ENCODE measurements around the gene SH3BP2.
"Not testable (repeated sequence)": the region's sequence is repeated elsewhere in the genome, so short reads cannot be mapped to it uniquely, and the experiment has no call there.

The SH3BP2 gene

DNA sequence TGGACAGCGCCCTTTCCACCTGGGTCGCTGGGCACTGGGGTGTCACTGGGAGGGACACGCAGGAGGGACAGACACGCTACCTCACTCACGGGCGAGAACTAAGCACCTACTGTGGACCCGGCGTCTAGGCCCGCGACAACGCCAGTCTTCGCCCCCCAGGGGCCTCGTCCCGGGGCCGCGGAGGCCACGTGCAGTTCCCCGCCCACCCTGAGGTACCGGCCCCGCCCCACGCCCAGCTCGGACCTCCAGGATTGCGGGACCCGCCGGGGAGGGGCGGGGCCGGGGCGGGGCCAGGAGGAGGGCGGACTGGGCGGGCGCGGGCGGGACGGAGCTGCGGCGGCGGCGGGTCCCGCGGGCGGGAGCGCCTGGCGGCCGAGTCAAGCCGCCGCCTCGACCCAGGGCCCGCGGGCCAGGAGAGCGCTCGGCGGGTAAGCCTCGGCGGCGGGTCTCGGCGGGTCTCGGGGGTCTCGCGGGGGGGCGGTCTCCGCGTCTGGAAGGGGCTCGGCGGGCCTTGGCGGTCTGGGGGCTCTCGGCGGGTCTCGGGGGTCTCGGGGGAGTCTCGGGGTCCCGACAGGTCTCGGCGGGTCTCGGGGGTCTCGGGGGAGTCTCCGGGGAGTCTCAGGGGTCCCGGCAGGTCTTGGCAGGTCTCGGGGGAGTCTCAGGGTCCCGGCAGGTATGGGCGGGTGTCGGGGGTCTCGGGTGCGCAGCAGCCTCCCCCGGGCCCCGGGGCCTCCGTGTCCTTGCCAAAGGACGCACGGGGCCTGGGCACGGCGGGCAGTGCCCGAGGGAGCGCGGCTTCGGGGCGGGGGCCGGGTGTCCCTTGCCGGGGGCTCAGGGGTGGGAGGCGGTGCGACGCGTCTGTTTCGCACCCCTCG, at the start of gene SH3BP2:
TSS of gene SH3BP2 (plus strand) at position 375 of the 875 bp plus-strand sequence. CDS start 27,533 bp downstream, outside the sequence.
- no peak for DNase-seq

GRCh38 chr4:2743518-2744445, 49.1 kb upstream of the SH3BP2 start:
- DNase-seq: no peak

GRCh38 chr4:2744576-2745270, 48.2 kb upstream of the SH3BP2 start:
- no peak for DNase-seq

DNA sequence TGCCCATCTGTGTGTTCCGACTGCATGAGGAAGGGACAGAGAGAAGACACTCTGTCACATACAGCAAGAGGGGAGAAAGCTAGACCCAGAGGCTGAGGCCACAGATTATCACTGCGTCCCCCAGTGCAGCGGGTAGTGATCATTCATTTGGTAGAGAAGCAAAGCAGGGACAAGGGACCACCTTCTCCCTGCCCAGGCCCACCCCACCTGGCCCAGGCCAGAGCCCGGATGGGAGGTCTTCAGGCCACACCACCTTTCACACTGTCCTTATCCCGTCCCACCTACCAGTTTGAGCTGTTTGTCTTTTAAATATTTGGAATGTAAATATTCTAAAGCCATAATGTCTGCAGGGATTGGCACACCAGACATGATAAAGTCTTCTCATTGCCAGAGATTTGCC, 47.4 kb upstream of the SH3BP2 start:
- no peak for DNase-seq

GRCh38 chr4:2745981-2746806, 46.7 kb upstream of the SH3BP2 start:
- DNase-seq: no peak

DNA sequence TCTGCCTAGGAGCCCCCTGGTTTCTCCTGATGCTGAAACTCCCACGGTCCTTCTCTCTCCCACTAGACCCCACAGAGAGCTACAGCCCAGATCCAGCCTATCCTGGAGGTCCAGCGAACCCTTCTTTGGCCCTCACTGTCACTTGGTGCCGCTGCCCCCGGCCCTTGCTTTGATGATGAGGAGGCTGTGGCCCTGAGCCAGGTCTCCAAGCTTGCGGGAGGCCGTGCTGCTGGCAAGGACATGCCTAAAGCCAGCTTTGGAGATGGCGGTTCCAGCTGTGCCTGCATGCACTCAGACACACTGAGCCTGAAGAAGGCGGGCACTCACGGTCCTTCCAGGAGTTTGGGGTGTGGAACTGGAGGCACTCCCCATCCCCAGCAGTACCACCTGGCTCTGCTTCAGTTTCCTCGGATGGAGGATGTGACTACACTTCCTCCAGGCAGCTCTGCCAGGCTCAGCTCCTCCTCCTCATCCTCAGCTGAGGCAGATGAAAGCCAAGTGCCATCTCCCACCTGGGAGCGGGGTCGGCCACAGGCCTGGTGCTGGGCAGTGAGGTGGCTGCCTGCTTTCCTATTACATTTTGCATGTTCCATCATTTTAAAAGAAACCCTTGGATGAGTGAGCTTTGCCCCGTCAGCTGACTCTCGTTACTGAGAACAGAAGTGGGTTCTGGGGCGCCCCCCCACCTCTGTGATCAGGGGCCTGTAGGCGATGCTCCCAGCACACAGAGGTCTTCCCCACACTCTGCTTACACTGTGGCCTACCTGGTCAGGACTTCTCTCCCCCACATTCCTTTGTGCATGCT, 45.8 kb upstream of the SH3BP2 start:
- DNase-seq: no peak

- no peak for DNase-seq
Observed at GRCh38 chr4:2750719-2751605, 41.9 kb upstream of the SH3BP2 start.

- DNase-seq: no peak
Observed at GRCh38 chr4:2753436-2753835, 39.4 kb upstream of the SH3BP2 start.

- DNase-seq: no peak
Observed at GRCh38 chr4:2754848-2755819, 37.8 kb upstream of the SH3BP2 start.

- no peak for DNase-seq
Observed at GRCh38 chr4:2755821-2756690, 36.8 kb upstream of the SH3BP2 start, which contains the start of gene TNIP2. TSS of gene TNIP2 (minus strand) at chr4:2756336. CDS start at chr4:2756289, 47 bp downstream.

GRCh38 chr4:2756691-2757350, 36.1 kb upstream of the SH3BP2 start:
- DNase-seq: no peak

DNA sequence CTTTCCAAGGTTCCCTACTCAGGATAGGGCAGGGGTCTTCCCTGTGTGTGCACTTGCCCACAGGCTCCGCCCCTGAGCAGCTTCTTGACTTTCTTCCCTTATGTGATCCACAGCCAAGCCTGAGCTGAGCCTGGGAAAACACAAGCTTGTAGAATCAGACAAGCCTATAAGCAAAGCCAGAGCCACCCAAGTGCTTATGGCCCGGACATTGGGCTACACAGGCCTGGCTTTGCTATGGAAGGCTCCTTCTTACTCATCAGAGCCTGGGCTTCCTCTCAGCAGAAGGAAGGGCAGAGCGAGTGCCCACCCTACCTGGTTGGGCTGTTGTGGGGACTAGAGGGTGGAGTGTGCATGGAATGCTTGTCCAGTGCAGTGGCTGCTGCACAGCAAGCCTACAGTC, 35.5 kb upstream of the SH3BP2 start:
- no peak for DNase-seq

GRCh38 chr4:2761035-2761923, 31.6 kb upstream of the SH3BP2 start:
- no peak for DNase-seq

DNA sequence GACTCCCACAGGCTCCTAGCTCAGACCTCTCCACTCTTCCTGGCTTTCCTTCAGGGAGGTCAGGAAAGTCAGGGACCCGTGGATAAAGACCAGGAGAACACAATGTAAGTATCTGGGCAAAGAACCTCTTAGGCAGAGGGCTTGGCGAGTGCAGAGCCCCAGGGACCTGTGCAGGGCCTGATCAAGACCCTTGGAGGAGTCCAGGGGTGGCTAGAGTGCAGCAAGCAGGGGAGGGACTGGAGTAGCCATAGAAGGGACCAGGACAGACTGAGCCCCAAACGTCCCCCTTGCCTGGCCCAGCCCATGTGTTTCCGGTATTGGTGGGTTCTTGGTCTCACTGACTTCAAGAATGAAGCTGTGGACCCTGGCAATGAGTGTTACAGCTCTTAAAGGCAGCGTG, 30.8 kb upstream of the SH3BP2 start:
- DNase-seq: no peak

DNA sequence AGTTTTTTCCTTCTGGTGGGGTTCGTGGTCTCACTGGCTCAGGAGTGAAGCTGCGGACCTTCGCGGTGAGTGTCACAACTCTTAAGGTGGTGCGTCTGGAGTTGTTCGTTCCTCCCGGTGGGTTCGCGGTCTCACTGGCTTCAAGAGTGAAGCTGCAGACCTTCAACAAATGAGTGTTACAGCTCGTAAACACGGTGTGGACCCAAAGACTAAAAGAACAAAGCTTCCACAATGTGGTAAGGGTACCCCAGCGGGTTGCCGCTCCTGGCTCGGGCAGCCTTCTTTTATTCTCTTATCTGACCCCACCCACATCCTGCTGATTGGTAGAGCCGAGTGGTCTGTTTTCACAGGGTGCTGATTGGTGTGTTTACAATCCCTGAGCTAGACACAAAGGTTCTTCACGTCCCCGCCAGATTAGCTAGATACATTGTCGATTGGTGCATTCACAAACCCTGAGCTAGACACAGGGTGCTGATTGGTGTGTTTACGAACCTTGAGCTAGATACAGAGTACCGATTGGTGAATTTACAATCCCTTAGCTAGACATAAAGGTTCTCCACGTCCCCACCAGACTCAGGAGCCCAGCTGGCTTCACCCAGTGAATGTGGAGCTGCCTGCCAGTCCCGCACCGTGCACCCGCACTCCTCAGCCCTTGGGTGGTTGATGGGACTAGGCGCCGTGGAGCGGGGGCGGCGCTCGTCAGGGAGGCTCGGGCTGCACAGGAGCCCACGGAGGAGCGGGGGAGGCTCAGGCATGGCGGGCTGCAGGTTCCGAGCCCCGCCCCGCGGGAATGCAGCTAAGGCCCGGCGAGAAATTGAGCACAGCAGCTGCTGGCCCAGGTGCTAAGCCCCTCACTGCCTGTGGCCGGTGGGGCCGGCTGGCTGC, 30.2 kb upstream of the SH3BP2 start:
- DNase-seq: not testable (repeated sequence)
